Fibroblast of villous mesenchyme (primary cell): ENCODE results near the gene TIGD2. TPM values are rescaled to one million over a fixed set of nuclear protein-coding genes. Genes with fewer than 3 reads are reported as not detected.

Experiments used
- small RNA-seq: library from RNA; depleted of rRNA; stranded (forward); fragments of <200 nt; gene quantifications from one replicate; pipeline ENCODE3, GENCODE V24; 2012
- total RNA-seq: library from RNA; depleted of rRNA; stranded (reverse); fragments of >200 nt; gene quantifications from 2 replicates; pipeline ENCODE4 v1.2.3, GENCODE V29; 2012

TIGD2 gene
- total RNA-seq, 1 donor: 12.5 TPM

Small RNAs within 50 kb of the gene (small RNA-seq; reads per million reads assigned to genes)
- gene RNU6-907P: not detected

Other genes starting within 250 kb of the TIGD2 start
- 16.1 and 34.1 TPM in 2 replicates for gene FAM13A, start 54.3 kb upstream of the TIGD2 start, total RNA-seq
- gene GPRIN3, start 196.3 kb downstream of the TIGD2 start, total RNA-seq: 0.43 and 0.64 TPM in 2 replicates